CD4-positive, alpha-beta T cell treated with Interleukin-6 for 4 hours (primary cell): ENCODE measurements around the gene MEGF11.

Experiments used
- DNase-seq: peaks from one replicate; pipeline ENCODE4 v3.0.0-alpha.2; 2020; ENCODE audit warnings: mixed read lengths

MEGF11 gene

DNA sequence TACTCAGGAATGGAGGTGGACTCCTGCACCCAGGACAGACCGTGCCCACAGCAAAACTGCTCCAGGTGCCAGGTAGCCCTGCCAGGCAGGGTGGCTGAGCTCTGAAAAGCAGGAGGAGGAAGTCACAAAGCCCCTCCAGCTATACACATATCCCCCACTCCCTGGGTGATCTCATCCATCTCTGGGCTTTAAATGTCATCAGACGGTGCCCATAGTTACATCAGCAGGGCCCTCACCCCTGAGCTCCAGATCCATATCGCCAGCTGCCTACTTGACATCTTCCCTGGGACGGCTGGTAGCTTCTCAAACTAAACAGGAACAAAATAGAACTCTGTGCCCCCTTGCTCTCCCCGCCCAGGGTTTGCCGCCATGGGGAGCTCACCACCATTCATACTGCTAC, 87.7 kb downstream of the MEGF11 start:
- DNase-seq: no peak

- DNase-seq: no peak
Observed at GRCh38 chr15:66164788-66165187, 88.8 kb downstream of the MEGF11 start.

- no peak for DNase-seq
Observed at GRCh38 chr15:66163553-66163952, 90.0 kb downstream of the MEGF11 start.

GRCh38 chr15:66162286-66162685, 91.3 kb downstream of the MEGF11 start:
- no peak for DNase-seq

DNA sequence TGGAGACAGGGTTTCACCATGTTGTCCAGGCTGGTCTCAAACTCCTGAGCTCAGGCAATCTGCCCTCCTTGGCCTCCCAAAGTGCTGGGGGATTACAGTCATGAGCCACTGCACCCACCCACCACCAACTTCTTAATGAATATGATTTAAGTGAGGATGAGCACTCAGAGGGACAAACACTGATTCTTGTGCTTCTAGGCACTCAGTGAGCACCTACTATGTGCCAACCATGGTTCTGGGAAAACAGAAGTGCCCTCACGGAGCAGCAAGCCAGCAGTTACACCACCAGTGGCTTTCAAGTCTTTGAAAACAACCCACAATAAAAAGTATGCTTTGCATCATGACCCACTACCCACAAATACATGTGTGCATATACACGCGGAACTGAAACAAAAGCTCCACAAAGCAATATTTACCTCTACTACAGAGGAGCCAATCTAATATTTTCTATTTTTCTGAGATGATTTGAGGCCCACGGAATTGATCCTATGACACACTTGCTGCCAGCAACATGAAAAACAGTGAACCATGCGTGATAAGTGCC, 91.9 kb downstream of the MEGF11 start:
- no peak for DNase-seq

GRCh38 chr15:66161108-66161507, 92.4 kb downstream of the MEGF11 start:
- DNase-seq: no peak

DNA sequence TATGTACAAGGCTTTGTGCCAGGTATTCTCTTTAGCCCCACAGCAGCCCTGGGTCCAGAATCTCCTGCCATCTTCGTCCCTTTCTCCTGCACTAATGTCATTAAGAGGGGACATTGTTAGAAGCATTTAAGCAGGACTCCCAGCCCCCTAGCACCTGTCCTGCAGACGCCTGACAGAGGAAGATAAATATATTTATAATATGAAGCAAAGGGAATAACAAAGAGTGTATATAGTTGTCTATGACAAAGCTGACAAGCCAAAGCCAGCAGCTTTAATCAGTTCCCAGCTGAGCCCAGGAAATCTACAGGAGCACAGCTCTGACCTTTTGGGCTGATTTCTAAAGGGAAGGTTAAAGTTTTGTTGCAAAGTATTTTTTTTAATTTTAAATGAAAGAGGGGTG, 96.0 kb downstream of the MEGF11 start:
- no peak for DNase-seq

DNA sequence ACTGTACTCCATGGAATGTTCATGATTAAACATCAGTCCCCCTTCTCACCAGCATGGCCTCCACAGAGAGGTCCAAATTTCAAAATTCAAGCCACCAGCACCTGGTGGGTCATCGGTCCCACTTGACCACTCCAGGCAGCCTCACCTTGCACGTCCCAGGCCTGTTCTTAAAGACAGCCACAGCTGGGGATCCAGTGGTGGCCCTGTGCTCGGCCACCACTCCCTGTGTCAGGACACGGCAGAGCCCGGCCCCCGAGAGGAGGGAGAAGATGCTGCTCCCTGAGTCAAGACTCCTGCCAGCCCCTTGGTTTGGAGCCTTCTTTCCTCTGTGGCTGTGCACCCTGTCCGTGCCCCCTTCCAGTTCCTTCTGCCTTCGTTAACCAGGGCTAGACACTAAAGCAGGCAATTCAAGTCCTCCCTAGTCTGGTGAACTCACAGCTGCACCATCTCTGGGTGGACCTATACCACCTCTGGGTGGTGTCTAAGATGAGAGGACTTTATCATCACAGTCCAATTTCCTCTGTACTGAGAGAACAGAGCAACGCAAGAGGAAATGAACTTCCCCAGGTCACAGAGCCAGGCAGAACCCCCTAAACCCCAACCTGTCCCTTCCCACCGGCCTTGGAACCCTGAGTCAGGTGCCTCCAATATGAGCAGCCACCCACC, 97.1 kb downstream of the MEGF11 start:
- DNase-seq: no peak

DNA sequence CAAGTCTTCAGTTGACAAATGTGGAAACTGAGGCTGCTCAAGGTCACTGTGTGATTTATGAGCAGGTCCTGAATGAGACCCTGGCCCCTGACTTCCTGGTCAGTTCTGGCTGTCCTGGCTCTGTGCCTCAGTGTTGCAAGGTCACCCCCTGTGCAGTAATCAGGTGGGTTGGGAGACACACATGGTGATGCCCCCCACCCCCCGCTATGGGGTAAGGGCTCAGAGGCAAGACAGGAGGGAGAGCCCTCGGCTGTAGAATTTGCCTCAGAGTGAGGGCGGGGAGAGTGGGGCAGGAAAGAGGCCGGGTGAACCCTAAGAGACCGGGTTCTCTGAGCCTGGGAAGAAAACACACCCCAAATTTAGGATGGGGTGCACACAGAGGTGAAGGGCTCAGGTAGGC, 98.5 kb downstream of the MEGF11 start:
- no peak for DNase-seq

- no peak for DNase-seq
Observed at GRCh38 chr15:66154581-66154980, 99.0 kb downstream of the MEGF11 start.

DNA sequence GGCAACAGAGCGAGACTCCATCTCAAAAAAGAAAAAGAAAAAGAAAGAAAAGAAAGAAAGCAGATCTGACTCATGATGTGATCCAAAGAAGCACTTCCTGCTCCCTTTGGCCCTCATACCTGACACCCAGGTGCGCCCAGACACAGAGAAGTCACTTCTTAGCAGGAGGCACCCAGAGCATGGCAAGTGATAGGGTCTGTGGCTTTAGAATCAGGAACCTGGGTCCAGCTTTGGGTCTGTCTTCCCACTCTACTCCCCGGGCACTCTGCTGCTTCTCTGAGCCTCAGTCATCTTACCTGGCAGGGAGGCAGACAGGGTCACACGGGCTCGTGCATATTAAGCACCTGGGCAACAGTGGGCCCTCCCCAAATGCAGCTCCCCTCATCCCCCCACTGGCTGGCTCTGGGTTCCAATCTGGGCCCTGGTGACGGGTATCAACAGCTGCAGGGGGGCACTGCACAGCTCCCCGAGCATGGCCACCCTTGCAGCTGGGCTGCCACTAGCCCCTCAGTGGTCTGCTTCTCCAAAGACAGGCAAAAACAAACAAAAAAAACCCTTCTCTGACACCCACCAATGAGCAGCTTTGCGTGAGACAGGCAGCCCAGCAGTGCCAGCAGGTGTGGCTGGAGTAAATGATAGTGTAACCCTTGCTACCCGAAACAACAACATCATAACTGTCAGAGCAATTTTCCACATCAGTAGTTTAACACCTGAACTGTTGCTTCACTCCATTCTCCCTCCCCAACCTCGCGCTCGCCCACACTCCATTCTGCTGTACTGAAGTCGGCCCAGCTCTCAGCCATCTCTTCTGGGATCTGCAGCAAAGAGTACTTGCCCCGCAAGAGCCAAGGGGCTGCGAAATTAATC, 99.8 kb downstream of the MEGF11 start:
- no peak for DNase-seq

GRCh38 chr15:66152650-66153049, 100.9 kb downstream of the MEGF11 start:
- no peak for DNase-seq

DNA sequence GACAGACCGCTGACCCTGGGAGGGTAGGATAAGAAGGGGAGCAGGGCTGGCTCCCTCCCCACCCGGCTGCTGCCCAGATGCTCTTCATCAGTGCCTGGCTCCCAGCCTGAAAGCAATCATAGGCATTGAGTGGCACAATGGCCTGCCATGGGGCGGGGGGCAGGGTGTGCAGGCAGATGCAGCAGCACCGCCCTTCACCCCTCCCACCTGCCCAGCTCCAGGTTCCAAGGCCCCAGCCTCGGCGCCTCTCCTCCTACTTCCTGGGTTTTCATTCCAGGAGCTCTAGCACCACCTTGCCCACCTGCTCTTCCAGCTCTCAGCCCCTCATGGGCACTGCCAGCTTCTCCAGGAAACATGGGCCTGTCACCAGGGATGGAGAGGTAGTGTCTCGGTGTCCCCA, 101.7 kb downstream of the MEGF11 start:
- DNase-seq: no peak

DNA sequence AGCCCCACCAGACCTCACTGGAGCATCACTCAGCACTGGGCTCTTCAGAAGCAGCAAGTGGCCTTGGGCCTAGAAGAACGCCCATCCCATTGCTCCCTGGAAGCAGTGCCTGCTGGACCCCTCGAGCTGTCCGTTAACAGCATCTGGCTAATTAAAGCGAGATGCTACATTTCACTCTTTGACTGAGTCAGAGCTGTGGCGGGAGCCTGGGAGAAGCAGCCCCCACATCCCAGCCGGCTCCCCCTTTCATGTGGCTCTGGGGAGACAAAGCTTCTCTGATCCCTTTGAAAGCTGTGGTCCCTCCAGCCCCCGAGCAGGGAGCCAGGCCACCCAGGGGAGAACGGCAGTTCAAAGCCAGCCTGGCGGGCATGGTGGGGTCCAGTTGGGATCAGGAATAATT, 103.7 kb downstream of the MEGF11 start:
- DNase-seq: no peak

GRCh38 chr15:66148187-66148586, 105.4 kb downstream of the MEGF11 start:
- DNase-seq: no peak

DNA sequence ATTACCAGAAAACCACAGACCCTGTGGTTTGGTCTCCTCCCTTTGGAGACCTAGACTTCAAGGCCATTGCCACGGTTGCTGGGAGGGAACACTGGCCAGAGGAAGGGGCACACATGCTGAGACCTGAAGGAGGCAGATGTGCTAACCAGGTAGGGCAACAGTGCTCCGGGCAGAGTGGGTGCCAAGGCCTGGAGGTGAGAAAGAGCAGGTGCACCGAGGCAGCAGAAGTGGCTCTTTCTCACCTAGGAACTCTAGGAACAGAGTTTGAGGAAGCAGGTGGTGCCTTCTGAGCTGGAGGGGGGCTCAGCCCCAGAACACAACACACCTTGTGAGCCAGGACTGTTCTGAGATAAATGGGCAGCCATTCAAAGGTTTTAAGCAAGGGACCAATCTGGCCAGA, 106.1 kb downstream of the MEGF11 start:
- no peak for DNase-seq

DNA sequence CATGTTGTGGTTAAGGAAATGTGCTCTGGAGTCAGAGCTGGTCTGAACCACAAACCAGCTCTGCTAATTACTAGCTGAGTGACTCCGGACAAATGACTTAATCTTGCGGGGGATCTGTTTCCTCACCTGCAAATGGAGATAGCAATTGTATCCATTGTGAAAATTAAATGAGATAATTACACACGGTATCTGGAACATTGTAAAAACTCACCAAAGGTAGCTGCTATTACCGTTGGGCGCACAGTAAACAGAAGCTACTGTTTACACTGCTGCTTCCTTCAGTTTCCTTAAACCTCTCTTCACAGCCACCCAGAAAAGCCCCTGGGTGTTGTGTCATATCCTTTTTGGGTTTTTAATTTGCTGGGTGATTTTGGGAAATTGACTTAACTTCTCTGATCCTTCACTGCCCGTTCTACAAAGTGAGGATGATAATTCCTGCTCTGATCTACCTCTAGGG, 107.8 kb downstream of the MEGF11 start:
- DNase-seq: no peak

- no peak for DNase-seq
Observed at GRCh38 chr15:66144978-66145725, 108.4 kb downstream of the MEGF11 start.

- DNase-seq: no peak
Observed at GRCh38 chr15:66142285-66142684, 111.3 kb downstream of the MEGF11 start.

- no peak for DNase-seq
Observed at GRCh38 chr15:66139591-66140207, 113.9 kb downstream of the MEGF11 start.

DNA sequence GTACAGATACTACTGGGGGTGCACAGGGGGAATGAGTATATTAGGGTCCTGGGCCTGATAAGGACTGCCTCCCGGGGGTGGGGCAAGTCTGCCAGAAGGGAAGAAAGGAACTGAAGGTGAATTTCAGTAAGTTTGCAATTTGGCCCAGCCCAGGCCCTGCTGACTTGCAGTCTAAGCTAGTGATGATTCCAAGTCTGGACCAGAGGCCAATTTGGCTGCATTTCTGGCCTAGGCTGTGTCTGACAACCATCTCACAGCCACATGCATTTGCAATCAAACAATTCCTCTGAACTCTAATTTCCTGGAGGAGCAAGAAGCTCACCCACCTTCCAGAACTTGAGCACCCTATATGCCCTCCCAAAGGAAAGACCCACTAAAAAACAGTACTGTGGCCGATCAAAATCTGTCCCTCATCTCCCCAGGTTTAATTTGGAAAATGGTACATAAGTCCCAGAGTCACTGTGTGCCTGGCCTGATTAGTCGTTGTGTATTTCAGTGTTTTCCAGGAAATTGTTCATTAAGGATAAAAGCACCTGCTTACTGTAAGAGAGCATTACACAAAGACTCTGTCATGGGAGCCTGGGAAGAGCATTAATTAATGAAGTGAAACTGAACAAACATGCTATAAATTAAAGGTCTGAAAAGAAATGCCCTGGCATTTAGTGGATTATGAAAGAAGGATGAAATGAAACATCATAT, 114.5 kb downstream of the MEGF11 start:
- no peak for DNase-seq

DNA sequence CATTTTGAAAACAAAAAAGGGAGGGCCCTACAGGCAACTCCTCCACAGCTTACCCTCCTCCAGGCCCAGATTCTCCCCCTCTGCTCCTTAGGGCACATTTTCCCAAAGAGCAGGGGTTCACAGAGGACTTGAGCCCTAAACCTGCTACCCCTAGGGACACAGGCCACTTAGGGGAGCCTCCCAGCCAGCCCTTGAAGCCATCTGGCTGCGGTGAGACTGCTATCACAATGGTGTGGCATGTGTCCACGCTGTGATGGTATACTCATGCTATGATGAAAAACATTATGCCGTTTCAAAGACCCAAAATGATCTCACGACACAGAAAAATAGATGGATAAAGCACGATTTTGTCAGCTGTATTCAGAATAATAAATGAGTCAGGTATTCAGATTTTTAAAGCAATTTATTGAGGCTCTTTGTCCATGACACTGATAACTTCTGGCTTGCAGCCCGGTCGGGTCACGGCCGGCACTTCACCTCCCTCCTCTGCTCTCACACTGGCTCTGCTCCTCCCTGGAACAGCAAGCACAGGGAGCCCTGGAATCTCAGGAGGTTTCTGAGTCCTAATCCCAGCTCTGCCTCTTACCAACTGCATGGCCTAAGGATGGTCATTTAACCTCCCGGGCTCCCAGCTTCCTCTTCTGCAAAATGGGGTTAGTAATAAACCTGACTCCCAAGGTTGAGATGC, 115.3 kb downstream of the MEGF11 start:
- no peak for DNase-seq
